Coronary artery (tissue), 2 donors: Measurements from ENCODE around the gene SERAC1.

Experiments used
- DNase-seq: peaks from one replicate; pipeline ENCODE4 v3.0.0-alpha.2; 2017; ENCODE audit warnings: low spot score
- H3K27ac ChIP-seq, 2 donors: fragments of 200-600 bp; sonication (generic); one replicate each; pipeline ENCODE4 v1.5.1; 2016 to 2019
- H3K4me3 ChIP-seq: fragments of 200-600 bp; sonication (generic); 2 replicates; pipeline ENCODE4 v1.5.1; 2016; ENCODE audit warnings: mild to moderate bottlenecking, moderate library complexity
- TF ChIP-seq, protein P1 (sequence below): fragments of 200-600 bp; sonication (generic); IDR thresholded peaks from one replicate; pipeline ENCODE4 v1.5.1; 2019; ENCODE audit warnings: antibody characterized with exemption

Gene SERAC1

DNA sequence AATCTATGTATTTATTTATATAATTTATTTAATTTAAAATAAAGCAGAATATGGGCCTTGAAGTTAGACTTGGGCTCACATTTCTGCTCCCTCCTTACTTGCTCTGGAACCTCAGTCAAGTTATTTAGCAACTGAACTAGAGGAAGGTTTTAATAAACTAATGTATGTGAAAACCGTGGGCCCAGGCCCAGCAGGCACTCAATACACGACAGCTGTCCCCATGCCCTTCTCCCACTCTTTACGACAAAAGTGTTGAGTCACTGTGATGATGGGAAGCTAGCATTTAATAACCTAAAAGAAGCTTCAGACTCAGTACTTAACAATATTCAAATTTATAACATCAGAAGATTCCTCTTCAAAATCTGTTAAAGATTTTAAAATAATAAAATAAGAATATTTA lies 46.7 kb downstream of the SERAC1 start:
- H3K27ac ChIP-seq = no peak overlapping the region
- TF ChIP-seq, protein P1, sequence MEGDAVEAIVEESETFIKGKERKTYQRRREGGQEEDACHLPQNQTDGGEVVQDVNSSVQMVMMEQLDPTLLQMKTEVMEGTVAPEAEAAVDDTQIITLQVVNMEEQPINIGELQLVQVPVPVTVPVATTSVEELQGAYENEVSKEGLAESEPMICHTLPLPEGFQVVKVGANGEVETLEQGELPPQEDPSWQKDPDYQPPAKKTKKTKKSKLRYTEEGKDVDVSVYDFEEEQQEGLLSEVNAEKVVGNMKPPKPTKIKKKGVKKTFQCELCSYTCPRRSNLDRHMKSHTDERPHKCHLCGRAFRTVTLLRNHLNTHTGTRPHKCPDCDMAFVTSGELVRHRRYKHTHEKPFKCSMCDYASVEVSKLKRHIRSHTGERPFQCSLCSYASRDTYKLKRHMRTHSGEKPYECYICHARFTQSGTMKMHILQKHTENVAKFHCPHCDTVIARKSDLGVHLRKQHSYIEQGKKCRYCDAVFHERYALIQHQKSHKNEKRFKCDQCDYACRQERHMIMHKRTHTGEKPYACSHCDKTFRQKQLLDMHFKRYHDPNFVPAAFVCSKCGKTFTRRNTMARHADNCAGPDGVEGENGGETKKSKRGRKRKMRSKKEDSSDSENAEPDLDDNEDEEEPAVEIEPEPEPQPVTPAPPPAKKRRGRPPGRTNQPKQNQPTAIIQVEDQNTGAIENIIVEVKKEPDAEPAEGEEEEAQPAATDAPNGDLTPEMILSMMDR = no peak
- H3K4me3 ChIP-seq = no peak overlapping the region
- no peak for DNase-seq

DNA sequence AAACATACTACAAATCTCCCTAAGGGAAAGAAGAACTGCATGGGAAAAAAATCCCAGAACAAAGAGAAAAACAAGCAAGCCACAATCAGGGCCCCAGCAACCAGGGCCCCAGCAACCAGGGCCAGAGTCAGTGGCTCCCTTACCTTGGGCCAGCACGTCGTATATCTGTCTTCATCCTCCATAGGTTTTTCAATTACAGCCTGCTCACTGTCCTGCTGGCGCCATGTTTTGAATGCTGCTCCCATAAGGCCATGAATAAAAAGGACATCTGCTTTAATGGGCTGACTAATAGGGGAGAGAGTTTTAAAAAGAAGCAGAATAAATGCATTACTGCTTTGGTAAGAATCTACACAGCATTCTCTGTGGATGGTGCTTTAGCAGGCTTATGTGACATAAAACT lies 49.2 kb downstream of the SERAC1 start:
- Histone ChIP-seq H3K4me3 (no peak overlapping the region), H3K27ac (no peak overlapping the region)
- DNase-seq = no peak
- TF ChIP-seq, protein P1 = no peak

DNA sequence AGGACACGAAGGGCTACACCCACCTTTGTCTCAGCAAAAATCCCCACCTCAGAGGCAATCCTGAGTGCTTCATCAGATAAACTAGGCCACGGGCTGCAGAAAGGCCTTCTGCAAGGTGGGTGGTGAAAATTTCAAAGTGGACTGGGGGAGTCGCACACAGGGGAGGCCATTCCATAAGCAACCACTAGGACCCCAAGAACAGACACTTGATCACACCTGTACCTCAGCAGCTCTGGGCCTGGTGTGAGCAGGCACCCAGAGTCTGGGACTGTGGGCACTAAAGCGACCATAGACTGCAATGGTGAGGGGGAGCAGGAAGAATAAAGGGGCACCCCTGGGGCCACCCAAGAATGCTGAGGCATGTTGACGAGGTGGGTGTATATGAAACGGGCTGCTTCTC lies 52.6 kb downstream of the SERAC1 start:
- no peak for DNase-seq
- no peak overlapping the region for H3K4me3 ChIP-seq
- H3K27ac ChIP-seq = no peak overlapping the region
- TF ChIP-seq, protein P1 = no peak

DNA sequence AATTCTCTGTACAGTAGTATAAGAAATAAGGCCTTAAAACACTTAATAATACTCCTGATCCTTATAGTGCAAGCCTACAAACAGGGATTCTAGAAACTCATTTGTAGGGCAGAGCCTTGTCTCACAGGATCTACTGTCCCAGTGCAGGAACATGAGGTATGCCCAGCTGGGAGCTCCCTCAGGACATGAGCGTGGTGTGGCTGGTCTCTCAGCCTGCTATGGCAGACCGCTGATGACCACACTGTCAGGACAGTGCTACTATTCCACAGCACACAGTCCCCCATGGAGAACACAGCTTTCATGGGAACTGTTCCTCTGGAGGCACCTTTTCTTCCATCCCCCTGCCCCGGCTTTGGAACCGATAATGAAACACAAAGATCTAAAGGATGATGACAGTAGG lies 53.0 kb downstream of the SERAC1 start:
- Histone ChIP-seq H3K27ac (no peak overlapping the region), H3K4me3 (no peak overlapping the region)
- no peak for DNase-seq
- TF ChIP-seq, protein P1 = no peak

DNA sequence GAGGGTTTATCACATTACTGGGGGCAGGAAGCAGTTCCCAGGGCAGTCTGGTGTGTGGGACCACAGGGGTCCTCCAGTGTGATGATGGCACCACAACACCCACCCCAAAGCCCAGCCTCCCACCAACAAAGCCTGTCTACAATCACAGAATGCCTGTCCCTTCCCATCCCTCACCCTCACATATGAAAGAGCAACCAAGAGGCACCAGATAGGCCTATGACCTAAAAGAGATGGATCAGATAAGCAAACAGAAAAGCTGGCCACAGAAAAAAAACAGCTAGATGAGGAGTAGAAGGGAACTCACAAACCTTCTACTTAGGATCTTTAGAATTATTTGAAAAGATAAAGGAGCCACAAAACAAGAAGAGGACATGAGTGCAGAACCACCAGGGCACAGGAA lies 54.3 kb downstream of the SERAC1 start:
- no peak for DNase-seq
- TF ChIP-seq, protein P1 = no peak
- Histone ChIP-seq H3K27ac (no peak overlapping the region), H3K4me3 (no peak overlapping the region)

DNA sequence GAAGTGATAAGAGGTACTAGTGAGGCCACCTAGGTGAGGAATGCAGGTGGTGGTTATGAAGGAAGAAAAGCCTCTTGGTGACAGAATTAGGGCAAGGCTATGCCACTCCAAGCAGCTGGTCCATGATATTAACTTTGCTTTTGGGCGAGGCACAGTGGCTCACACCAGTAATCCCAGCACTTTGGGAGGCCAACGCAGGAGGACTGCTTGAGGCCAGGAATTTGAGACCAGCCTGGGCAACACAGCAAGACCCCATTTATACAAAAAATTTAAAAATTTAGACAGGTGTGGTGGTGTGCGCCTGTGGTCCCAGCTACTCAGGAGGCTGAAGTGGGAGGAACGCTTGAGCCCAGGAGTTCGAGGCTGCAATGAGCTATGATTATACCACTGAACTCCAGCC lies 56.1 kb downstream of the SERAC1 start:
- no peak for DNase-seq
- Histone ChIP-seq H3K4me3 (no peak overlapping the region), H3K27ac (no peak overlapping the region)
- TF ChIP-seq, protein P1 = no peak

DNA sequence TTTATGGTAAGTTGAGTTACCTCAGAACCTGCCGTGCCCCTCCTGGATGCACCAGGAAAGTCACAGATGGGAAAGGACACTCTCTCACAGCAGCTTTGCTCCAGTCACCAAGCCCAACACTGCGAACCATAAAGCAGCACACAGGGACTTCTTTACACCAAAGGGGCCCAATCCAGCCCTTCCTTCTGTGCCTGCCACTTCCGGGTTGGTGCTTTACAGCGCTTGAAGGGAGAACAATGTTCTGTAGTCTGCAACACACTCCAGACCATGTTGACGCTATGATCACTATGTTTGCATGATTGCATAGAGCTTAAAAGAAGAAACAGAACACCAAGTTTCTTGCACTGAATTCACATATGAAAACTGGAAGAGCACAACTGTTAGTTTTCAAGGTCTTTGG lies 57.1 kb downstream of the SERAC1 start:
- TF ChIP-seq, protein P1 = no peak
- DNase-seq = no peak
- Histone ChIP-seq H3K4me3 (no peak overlapping the region), H3K27ac (no peak overlapping the region)
